MM.1S (cell line): Measurements from ENCODE around the gene DENND5B.

Source experiments
- EZH2 ChIP-seq: fragments of 300-600 bp; sonication (generic); optimal IDR thresholded peaks from 2 replicates; pipeline ENCODE3; 2017; ENCODE audit warnings: low read depth, mild to moderate bottlenecking, antibody characterized with exemption, low read length, mixed read lengths
- TF ChIP-seq, protein P1 (sequence below): fragments of 300-600 bp; sonication (generic); IDR thresholded peaks from 2 replicates; pipeline ENCODE4 v1.5.1; 2016; ENCODE audit warnings: antibody characterized with exemption, low read length, mixed read lengths

DNA sequence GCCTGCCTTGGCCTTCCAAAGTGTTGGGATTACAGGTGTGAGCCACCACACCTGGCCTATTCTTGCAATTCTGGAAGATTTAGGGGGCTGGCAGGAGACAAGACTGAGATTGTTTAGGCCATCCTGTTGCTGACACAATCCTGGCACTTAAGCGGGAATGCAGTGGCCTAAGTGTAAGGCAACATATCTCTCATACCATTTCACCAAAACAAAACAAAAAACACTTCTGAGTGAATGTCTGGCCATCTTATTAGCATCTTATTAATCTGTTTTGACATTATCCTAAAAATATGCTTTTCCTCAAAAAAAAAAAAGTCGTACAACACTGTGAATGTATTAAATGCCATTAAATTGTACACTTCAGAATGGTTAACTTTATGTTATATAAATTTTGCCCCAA, 67.6 kb downstream of the DENND5B start:
- TF ChIP-seq, protein P1, sequence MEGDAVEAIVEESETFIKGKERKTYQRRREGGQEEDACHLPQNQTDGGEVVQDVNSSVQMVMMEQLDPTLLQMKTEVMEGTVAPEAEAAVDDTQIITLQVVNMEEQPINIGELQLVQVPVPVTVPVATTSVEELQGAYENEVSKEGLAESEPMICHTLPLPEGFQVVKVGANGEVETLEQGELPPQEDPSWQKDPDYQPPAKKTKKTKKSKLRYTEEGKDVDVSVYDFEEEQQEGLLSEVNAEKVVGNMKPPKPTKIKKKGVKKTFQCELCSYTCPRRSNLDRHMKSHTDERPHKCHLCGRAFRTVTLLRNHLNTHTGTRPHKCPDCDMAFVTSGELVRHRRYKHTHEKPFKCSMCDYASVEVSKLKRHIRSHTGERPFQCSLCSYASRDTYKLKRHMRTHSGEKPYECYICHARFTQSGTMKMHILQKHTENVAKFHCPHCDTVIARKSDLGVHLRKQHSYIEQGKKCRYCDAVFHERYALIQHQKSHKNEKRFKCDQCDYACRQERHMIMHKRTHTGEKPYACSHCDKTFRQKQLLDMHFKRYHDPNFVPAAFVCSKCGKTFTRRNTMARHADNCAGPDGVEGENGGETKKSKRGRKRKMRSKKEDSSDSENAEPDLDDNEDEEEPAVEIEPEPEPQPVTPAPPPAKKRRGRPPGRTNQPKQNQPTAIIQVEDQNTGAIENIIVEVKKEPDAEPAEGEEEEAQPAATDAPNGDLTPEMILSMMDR = no peak
- TF ChIP-seq EZH2 = no peak
